Vagina (tissue), 2 donors: ENCODE data around the gene CD300E.

ENCODE experiments used
- CTCF ChIP-seq, 3 experiments: fragments of 450-650 bp in 2 of 3; fragments of 200-600 bp in 1 of 3; sonication (generic) in 1 of 3; IDR thresholded peaks; one replicate each; pipeline ENCODE4 v1.5.1; 2017 to 2019; ENCODE audit warnings: antibody characterized with exemption in 3 of 3, mild to moderate bottlenecking in 2 of 3, moderate library complexity in 2 of 3
- POLR2AphosphoS5 ChIP-seq, 2 donors: sonication (generic); formaldehyde crosslinking; IDR thresholded peaks; one replicate each; pipeline ENCODE4 v1.9.0; 2017; ENCODE audit warnings: antibody characterized with exemption in 2 of 2, mild to moderate bottlenecking in 2 of 2, low read depth in 1 of 2; ENCODE audit not compliant: insufficient read depth in 1 of 2

DNA sequence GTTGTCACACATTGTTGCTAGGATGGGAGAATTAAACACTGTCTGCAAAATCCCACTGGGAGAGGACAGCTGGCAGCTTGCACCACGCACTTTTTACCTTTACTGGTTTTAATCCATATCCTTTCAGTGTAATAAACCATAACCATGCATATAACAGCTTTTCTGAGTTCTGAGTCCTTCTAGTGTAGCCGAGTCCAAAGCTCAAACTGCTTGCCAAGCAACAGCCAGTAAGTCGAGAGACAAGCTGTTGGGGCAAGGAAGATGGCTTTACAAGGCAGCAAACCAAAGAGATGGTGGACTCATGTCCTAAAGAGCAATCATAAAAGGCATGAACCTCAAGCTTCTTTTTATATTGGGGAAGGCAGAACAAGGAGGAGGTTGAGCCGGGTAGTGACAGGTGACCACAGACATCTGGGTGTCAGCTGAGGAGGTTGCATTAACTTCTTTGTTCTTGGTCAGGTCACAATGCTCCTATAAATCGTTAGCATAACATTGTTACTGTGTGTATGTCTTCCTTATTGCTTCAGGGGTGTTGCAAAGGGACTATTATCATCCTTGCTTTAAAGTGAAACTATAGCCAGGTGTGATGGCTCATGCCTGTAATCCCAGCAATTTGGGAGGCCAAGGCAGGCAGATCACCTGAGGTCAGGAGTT is 48.9 kb downstream of the CD300E start:
- TF ChIP-seq CTCF (IDR thresholded peaks at IDR 0.05) (no peak), POLR2AphosphoS5 (IDR thresholded peaks at IDR 0.05; ENCODE audit: insufficient read depth in 1 of 2, low read depth in 1 of 2) (no peak)
